Epithelial cell of prostate (primary cell): ENCODE results near the gene CPM.
"Not testable (repeated sequence)": the region's sequence is repeated elsewhere in the genome, so short reads cannot be mapped to it uniquely, and the experiment has no call there.

ENCODE experiments used
- DNase-seq: peaks from one replicate; pipeline ENCODE4 v3.0.0-alpha.2; 2011; ENCODE audit warnings: low read depth, low spot score
- H3K27ac ChIP-seq: fragments of 450-650 bp; 2 replicates; pipeline ENCODE4 v1.5.1; 2017; ENCODE audit warnings: mild to moderate bottlenecking

The CPM gene

GRCh38 chr12:68856510-68856909 lies 76.5 kb downstream of the CPM start:
- no peak overlapping the region for H3K27ac ChIP-seq

GRCh38 chr12:68855771-68856170 lies 77.2 kb downstream of the CPM start:
- no peak overlapping the region for H3K27ac ChIP-seq
- no peak for DNase-seq

More at GRCh38 chr12:68856510-68856909, 76.5 kb downstream of the CPM start:
- no peak for DNase-seq

GRCh38 chr12:68855111-68855510 lies 77.9 kb downstream of the CPM start:
- H3K27ac ChIP-seq: no peak overlapping the region
- DNase-seq: no peak

GRCh38 chr12:68854554-68854953 lies 78.4 kb downstream of the CPM start:
- DNase-seq: no peak
- H3K27ac ChIP-seq: no peak overlapping the region

- H3K27ac ChIP-seq: no peak overlapping the region
- DNase-seq: no peak
Observed at GRCh38 chr12:68854078-68854468, 78.9 kb downstream of the CPM start.

- no peak for DNase-seq
- H3K27ac ChIP-seq: no peak overlapping the region
Observed at GRCh38 chr12:68853396-68854077, 79.4 kb downstream of the CPM start.

GRCh38 chr12:68851592-68852306 lies 81.2 kb downstream of the CPM start:
- H3K27ac ChIP-seq: no peak overlapping the region
- no peak for DNase-seq

GRCh38 chr12:68850390-68850789 lies 82.6 kb downstream of the CPM start:
- H3K27ac ChIP-seq: no peak overlapping the region
- no peak for DNase-seq

GRCh38 chr12:68846811-68847210 lies 86.2 kb downstream of the CPM start:
- no peak for DNase-seq
- no peak overlapping the region for H3K27ac ChIP-seq

- H3K27ac ChIP-seq: no peak overlapping the region
- no peak for DNase-seq
Observed at GRCh38 chr12:68844788-68845695, 87.9 kb downstream of the CPM start.

GRCh38 chr12:68844318-68844745 lies 88.6 kb downstream of the CPM start:
- no peak for DNase-seq
- H3K27ac ChIP-seq: no peak overlapping the region

- no peak overlapping the region for H3K27ac ChIP-seq
- DNase-seq: no peak
Observed at GRCh38 chr12:68842784-68843567, 90.0 kb downstream of the CPM start.

- DNase-seq: no peak
- no peak overlapping the region for H3K27ac ChIP-seq
Observed at GRCh38 chr12:68842123-68842522, 90.8 kb downstream of the CPM start.

GRCh38 chr12:68841717-68842116 lies 91.3 kb downstream of the CPM start:
- no peak for DNase-seq
- H3K27ac ChIP-seq: no peak overlapping the region

GRCh38 chr12:68841175-68841574 lies 91.8 kb downstream of the CPM start:
- not testable (repeated sequence) for DNase-seq, H3K27ac ChIP-seq

- no peak overlapping the region for H3K27ac ChIP-seq
- DNase-seq: no peak
Observed at GRCh38 chr12:68839183-68840147, 93.5 kb downstream of the CPM start.

GRCh38 chr12:68838046-68838886 lies 94.7 kb downstream of the CPM start:
- H3K27ac ChIP-seq: no peak overlapping the region

GRCh38 chr12:68837215-68837614 lies 95.8 kb downstream of the CPM start:
- DNase-seq: no peak
- no peak overlapping the region for H3K27ac ChIP-seq

More at GRCh38 chr12:68838046-68838886, 94.7 kb downstream of the CPM start:
- no peak for DNase-seq
